Measurements from ENCODE around the gene DDA1.
"Not testable (repeated sequence)": the region's sequence is repeated elsewhere in the genome, so short reads cannot be mapped to it uniquely, and the experiment has no call there.

DDA1 gene

GRCh38 chr19:17309198-17309964, at the start of gene DDA1:
DDA1 (plus strand) TSS chr19:17309563; CDS start chr19:17309655, 92 bp downstream.
- peak; percentile 98 to 99 for DNase-seq

- DNase-seq = no peak
Measured at GRCh38 chr19:17259934-17260333, 49.4 kb upstream of the DDA1 start.

GRCh38 chr19:17260842-17261325, 48.5 kb upstream of the DDA1 start:
- peak in 1 of 2 donors; percentile 12 for DNase-seq

GRCh38 chr19:17262557-17262956, 46.8 kb upstream of the DDA1 start:
- DNase-seq = no peak

- DNase-seq = no peak
Measured at GRCh38 chr19:17263712-17264640, 45.4 kb upstream of the DDA1 start.

- DNase-seq = no peak
Measured at GRCh38 chr19:17264641-17264979, 44.8 kb upstream of the DDA1 start, which contains the start of gene USHBP1. USHBP1 (minus strand) TSS chr19:17264745; CDS start chr19:17264299, 446 bp downstream.

GRCh38 chr19:17266026-17266425, 43.3 kb upstream of the DDA1 start:
- DNase-seq = no peak

GRCh38 chr19:17266589-17266974, 42.8 kb upstream of the DDA1 start:
- no peak for DNase-seq

GRCh38 chr19:17266975-17267788, 42.2 kb upstream of the DDA1 start, which contains the start of gene BABAM1:
BABAM1 (plus strand) TSS chr19:17267443; CDS start chr19:17268807, 1,364 bp downstream.
- peak; percentile 97 to 99 for DNase-seq

- DNase-seq = no peak
Measured at GRCh38 chr19:17268754-17269153, 40.6 kb upstream of the DDA1 start.

GRCh38 chr19:17274892-17275291, 34.5 kb upstream of the DDA1 start:
- not testable (repeated sequence) for DNase-seq

- no peak for DNase-seq
Measured at GRCh38 chr19:17275441-17276175, 33.8 kb upstream of the DDA1 start.

GRCh38 chr19:17279436-17279835, 29.9 kb upstream of the DDA1 start:
- no peak for DNase-seq

- DNase-seq = peak in 1 of 2 donors; percentile 34
Measured at GRCh38 chr19:17281391-17282304, 27.7 kb upstream of the DDA1 start, which contains the start of gene ANKLE1. ANKLE1 (plus strand) TSS chr19:17281901; CDS start chr19:17281921, 20 bp downstream.

- peak; percentile 52 to 55 for DNase-seq
Measured at GRCh38 chr19:17282488-17283125, 26.8 kb upstream of the DDA1 start.

GRCh38 chr19:17283504-17283996, 25.8 kb upstream of the DDA1 start:
- DNase-seq = no peak

GRCh38 chr19:17285415-17286135, 23.8 kb upstream of the DDA1 start:
- no peak for DNase-seq

- no peak for DNase-seq
Measured at GRCh38 chr19:17286263-17286662, 23.1 kb upstream of the DDA1 start.

GRCh38 chr19:17286752-17287151, 22.6 kb upstream of the DDA1 start:
- DNase-seq = no peak

Data from hippocampal formation (tissue), 2 donors.